Ovary (tissue), 3 donors: ENCODE measurements around the gene TMTC1.

Experiments used
- CTCF ChIP-seq, 3 donors: fragments of 450-650 bp in 2 of 3; fragments of 200-600 bp in 1 of 3; IDR thresholded peaks; one replicate each; pipeline versions ENCODE4 v1.5.1 to v1.8.0; 2016 to 2022; ENCODE audit warnings: antibody characterized with exemption in 3 of 3, mild to moderate bottlenecking in 1 of 3
- EP300 ChIP-seq: sonication (generic); formaldehyde crosslinking; IDR thresholded peaks from one replicate; pipeline ENCODE4 v1.6.1; 2017; ENCODE audit warnings: antibody characterized with exemption
- donor health status: DM: no; HTN: no; CAD: no.

- no peak for TF ChIP-seq CTCF (IDR thresholded peaks at IDR 0.05)
- no peak for TF ChIP-seq EP300
Measured at GRCh38 chr12:29763301-29763683, 20.4 kb downstream of the TMTC1 start.
